NCI-H2196 (cell line): ENCODE measurements around the gene BBS9.

ENCODE experiments used
- DNase-seq: peaks from one replicate; lab custom pipeline; 2025; ENCODE audit not compliant: unreplicated experiment; lab: John Stamatoyannopoulos, UW

Gene BBS9

DNA sequence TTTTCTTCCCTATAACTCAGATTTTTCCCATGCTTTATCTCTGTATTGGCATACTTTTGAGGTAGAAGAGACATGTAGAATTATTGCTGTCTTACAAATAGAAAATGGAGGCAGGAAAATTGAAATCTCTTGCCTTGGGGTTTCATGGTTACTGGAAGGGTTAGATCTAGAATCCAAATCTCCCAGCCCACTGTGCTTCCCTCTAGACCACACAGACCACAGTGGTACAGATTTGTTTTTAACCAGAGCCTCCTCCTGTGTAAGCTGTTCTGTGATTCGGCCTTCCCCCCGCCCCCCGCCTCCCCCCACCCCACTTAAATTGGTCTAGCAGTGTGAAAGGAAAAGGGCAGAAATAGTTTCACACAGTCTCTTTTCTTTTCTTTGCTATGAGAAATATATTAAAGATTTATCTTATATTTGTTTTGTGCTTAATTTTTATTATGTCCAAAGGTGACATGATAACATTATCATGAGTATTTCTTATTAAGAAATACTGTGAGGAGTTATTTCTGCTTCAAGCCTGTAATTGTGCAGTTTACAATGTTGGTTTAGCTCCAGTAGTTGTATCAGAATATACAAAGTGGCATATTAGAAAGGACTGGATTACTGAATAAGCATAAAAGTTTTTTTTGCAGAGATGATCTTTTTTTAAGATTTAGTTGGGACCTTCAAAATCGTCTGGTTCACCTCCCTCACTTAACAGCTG lies 407.2 kb downstream of the BBS9 start:
- DNase-seq = no peak

DNA sequence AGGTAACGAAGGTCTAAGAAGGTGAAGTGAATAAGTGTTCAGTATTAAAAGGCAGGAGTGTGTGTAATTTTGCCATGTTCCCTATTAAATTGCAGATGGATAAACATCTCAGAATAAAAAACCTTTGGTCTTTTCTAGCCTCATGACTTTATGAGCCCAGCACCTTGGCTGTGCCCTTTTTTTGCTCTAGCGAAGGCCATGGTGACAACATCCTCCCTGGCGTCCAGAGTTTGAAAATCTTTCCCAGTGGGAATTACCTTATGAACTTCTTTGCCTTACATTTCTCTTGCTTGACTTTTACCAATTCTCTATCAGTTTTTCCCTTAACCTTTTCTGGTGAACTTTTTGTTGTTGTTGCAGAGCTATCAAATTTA lies 407.7 kb downstream of the BBS9 start:
- DNase-seq = no peak

DNA sequence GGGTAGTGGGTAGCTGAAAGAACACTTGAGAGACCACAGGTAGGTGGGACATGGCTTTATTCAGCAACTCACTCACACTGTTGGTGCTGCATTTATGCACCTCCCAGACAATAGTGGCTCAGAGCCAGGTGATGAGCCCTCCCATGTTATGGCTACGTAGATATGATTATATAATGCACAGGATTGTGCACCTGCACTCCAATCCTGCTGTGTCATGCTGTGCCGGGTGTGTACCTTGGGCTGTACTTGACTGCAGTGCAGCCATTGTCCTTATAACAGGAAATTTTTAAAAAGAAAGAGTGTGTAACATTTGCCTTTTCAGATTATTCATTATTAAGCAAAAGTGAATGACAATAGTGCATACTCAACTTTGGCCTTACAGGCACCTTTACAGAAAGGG lies 409.8 kb downstream of the BBS9 start:
- DNase-seq = peak; percentile 6

DNA sequence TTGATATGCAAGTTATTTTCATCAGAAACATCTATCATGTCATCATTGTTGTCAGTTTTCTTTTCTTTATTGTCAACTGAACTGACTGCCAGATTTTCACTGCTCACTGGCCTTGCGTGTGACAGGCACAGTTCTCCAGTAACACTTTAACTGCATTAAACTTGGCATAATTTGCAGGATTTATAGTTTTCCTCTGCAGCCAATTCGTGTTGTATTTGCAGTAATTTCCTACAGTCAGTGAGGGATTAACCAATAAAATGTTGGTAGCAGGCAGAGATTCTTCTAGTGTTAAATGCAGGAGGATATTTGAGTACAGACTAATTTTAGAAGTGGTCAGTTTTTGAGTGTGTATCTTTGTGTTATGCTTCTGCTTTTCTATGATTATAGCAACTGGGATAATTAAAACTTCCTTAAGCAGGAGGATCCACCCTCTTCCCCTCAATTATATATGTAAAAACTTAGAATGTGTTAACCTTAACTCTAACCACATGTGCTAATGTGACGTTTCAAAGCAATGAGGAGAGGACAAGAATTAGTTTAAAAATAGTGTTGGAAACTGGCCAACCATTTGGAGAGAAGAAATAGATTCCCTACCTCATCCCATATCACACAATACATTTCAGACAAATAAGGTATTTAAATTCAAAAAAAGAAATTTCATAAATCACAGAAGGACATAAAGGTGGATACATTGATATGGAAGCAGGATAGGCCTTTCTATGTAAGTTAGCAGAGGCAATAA lies 410.5 kb downstream of the BBS9 start:
- no peak for DNase-seq

GRCh38 chr7:33547880-33548279 lies 418.5 kb downstream of the BBS9 start:
- no peak for DNase-seq

- DNase-seq = no peak
Measured at GRCh38 chr7:33550363-33550762, 421.0 kb downstream of the BBS9 start.

GRCh38 chr7:33550979-33551378 lies 421.6 kb downstream of the BBS9 start:
- DNase-seq = no peak

- no peak for DNase-seq
Measured at GRCh38 chr7:33554046-33554445, 424.7 kb downstream of the BBS9 start.

- no peak for DNase-seq
Measured at GRCh38 chr7:33554576-33554975, 425.2 kb downstream of the BBS9 start.

DNA sequence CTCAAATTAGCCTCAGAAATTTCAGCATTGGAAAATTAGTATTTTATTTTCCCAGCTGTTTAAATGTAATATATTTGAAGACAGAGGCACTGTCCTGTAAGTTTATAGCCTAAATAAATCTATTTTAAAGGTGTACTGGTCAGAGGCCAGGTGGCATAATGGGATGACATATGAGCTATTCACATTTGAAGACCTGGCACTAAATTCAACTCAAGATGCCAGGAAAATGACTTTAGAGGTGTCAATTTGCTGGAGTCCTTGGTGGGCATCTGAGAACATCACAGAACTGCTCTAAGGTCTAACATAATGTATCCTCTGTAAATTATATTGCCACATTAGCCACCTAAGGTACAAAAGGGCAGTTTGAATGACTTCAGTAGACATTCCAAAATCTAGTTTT lies 427.1 kb downstream of the BBS9 start:
- no peak for DNase-seq

GRCh38 chr7:33558549-33559323 lies 429.4 kb downstream of the BBS9 start:
- DNase-seq = no peak

DNA sequence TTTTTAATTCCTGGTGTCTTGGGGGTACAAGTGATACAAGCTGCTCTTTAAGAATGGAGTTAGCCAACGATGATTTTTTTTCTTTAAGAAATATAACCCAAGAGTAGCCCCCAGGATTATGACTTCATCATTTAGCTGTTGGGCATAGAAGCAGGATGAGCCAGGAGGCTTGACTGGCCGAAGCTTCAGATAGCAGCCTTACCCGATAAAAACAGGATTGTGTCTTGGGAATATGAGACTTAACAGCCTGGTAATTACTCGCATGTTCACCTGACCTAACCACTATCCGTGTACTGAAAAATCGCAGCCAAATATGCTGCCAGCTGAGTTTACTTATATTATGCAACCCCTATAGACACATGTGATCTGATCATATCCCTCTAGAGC lies 430.0 kb downstream of the BBS9 start:
- no peak for DNase-seq

- DNase-seq = no peak
Measured at GRCh38 chr7:33562996-33563395, 433.6 kb downstream of the BBS9 start.

GRCh38 chr7:33563651-33564050 lies 434.3 kb downstream of the BBS9 start:
- DNase-seq = no peak

DNA sequence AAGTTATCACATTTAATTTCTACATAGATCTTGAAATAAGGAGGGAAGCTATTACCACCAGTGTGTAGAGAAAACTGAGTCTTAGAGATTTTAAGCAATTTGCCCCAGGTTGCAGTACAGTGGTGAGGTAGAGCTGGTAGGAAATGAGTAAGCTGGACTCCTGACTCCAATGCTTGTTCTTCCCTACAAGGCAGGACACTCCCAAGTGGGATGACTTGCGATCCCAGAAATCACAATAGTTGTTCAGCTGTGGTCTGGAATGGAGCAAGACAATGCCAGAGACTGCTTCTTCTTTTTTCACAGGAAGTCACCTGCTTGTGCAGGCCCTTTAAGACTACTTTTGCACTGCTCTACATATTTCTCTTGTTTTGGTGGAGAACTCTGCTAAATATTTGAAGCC lies 448.8 kb downstream of the BBS9 start:
- no peak for DNase-seq

- DNase-seq = no peak
Measured at GRCh38 chr7:33578881-33579672, 449.7 kb downstream of the BBS9 start.

DNA sequence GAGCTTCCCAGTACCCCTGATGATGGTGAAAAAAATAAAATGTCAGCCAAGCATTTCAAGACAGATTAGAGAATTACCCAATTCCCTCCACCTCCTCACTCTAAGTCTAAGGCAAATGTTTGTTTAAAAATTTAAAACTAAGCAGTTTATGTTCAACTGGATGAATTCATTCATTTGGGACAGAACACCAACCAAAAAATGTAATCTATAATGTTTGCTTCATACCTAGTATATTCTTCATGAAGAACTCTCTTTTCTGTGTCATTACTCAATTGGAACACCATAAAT lies 450.3 kb downstream of the BBS9 start:
- DNase-seq = no peak

GRCh38 chr7:33581236-33581635 lies 451.9 kb downstream of the BBS9 start:
- no peak for DNase-seq

DNA sequence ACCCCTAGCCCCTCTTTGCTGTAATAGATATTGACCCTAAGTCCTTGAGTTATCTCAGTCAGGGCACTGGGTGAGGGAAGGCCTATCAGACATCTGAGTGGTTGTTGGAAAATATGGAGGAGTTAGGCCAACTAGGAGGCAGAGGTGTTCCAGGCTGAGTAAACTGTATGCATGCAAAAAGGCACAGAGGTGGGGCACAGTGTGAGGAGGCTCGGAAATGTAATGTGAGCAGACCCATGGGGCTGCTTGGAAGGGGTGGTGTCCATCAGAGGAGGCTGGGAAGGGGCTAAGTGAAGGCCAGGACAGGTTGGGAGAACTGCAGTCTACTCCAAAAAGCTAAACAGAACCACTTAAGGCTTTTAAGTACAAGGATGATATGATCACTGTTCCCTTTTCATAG lies 452.7 kb downstream of the BBS9 start:
- DNase-seq = no peak

DNA sequence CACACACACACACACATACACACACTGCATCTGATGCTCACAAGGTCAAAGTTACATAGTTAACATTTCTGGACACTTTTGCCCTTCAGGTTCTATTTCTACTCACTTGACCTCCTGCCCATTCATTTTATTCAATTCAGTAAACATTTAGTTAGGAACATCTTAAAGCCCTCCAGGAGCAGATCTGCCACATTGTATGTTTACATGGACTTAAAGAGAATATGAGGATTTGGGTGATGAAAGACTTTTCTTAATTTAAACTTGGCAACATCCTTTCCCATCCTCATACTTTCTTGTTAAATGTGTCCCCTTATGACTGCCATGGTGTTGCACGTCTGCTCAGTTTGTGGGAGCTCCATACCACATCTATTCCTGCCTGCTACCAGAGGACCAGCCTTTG lies 453.2 kb downstream of the BBS9 start:
- no peak for DNase-seq

- DNase-seq = no peak
Measured at GRCh38 chr7:33589911-33590310, 460.5 kb downstream of the BBS9 start.

DNA sequence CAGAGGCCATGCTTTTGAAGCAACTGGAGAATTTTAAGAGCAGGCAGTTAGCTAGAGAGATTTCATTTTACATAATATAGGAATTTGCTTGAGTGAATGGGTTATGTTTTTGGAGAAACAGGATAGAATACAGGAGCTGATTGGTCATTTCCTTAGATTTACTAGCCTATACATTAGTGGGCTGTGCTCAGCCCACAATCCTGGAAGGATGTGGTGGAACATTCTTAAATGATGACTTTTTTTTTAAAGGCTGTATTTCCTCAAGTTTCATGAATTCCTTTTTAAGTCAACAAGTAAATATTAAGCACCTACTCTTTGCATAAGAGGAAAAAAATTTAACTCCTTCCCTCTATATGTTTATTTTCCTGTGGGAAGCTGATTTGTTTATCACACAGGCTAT lies 461.6 kb downstream of the BBS9 start:
- DNase-seq = no peak
